HL-60/S4 (cell line): ENCODE measurements around the gene FOXD1.
"Not testable (repeated sequence)": the region's sequence is repeated elsewhere in the genome, so short reads cannot be mapped to it uniquely, and the experiment has no call there.

ENCODE experiments used
- in situ Hi-C: fragments of 300-500 bp; cut with MboI; formaldehyde crosslinking; loops from 2 replicates; pipeline ENCODE4 v1.14.3; 2022; ENCODE audit warnings: low sequenced_read_pairs

FOXD1 gene

GRCh38 chr5:73464016-73464745 is 15.6 kb upstream of the FOXD1 start:
- in situ Hi-C loops = no loop called here

- in situ Hi-C loops = no loop called here
Measured at GRCh38 chr5:73460133-73460532, 11.6 kb upstream of the FOXD1 start.

GRCh38 chr5:73459366-73459765 is 10.8 kb upstream of the FOXD1 start:
- in situ Hi-C loops = no loop called here

- in situ Hi-C loops = not testable (repeated sequence)
Measured at GRCh38 chr5:73456462-73456861, 7.9 kb upstream of the FOXD1 start.

GRCh38 chr5:73454379-73455036 is 5.9 kb upstream of the FOXD1 start:
- in situ Hi-C loops = no loop called here

- in situ Hi-C loops = no loop called here
Measured at GRCh38 chr5:73452215-73452614, 3.6 kb upstream of the FOXD1 start.

GRCh38 chr5:73451224-73452130 is 2.9 kb upstream of the FOXD1 start:
- in situ Hi-C loops = no loop called here

- in situ Hi-C loops = no loop called here
Measured at GRCh38 chr5:73450672-73451223, 2.2 kb upstream of the FOXD1 start.

- in situ Hi-C loops = no loop called here
Measured at GRCh38 chr5:73450137-73450536, 1.6 kb upstream of the FOXD1 start.

- in situ Hi-C loops = no loop called here
Measured at GRCh38 chr5:73447530-73448462, 781 bp downstream of the FOXD1 start.

GRCh38 chr5:73446631-73447529 is 1.7 kb downstream of the FOXD1 start:
- in situ Hi-C loops = no loop called here

- in situ Hi-C loops = no loop called here
Measured at GRCh38 chr5:73445665-73446630, 2.6 kb downstream of the FOXD1 start.

- in situ Hi-C loops = no loop called here
Measured at GRCh38 chr5:73444499-73445438, 3.8 kb downstream of the FOXD1 start.

GRCh38 chr5:73443829-73444498 is 4.6 kb downstream of the FOXD1 start:
- in situ Hi-C loops = no loop called here

- in situ Hi-C loops = no loop called here
Measured at GRCh38 chr5:73442996-73443627, 5.5 kb downstream of the FOXD1 start.

GRCh38 chr5:73442231-73442811 is 6.3 kb downstream of the FOXD1 start:
- in situ Hi-C loops = no loop called here
